ENCODE results near the gene SAXO1. TPM values are rescaled to one million over a fixed set of nuclear protein-coding genes. Genes with fewer than 3 reads are reported as not detected.

The SAXO1 gene
- total RNA-seq, 1 donor from 2014 or later = 0.03 TPM

DNA sequence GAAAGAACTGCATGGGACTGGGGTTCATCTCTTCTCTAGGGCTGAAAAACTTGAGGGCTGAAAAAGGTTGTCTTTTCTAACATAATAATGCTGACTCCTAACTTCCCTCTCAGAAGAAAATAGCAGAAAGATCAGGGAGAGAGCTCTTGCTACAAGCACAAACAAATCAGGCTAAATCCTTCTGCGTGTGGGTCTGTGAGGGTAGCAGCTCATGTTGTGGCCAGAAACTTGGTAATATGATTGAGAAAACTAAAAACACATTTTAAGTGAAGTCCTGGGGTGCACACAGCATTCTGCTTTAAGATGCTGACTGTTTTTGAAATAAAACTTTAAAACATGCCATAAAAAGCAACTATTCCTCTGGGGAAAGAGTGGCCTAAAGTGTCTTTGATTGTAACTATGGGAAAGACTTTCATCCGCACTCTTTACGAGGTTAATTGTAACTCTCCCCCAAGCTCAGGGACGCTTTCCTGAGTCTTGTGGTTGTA is 56.7 kb downstream of the SAXO1 start:
- no peaks in the 10 kb centered on the region for H3K9me3 ChIP-seq (replicated peaks)
- no peaks in the 10 kb centered on the region for H3K27me3 ChIP-seq (ENCODE audit: low read depth)
- DNase-seq = no peak
- no peaks in the 10 kb centered on the region for H3K36me3 ChIP-seq
- intact Hi-C loops (cut with micrococcal nuclease) = no loop called here
- TF ChIP-seq, protein P1, sequence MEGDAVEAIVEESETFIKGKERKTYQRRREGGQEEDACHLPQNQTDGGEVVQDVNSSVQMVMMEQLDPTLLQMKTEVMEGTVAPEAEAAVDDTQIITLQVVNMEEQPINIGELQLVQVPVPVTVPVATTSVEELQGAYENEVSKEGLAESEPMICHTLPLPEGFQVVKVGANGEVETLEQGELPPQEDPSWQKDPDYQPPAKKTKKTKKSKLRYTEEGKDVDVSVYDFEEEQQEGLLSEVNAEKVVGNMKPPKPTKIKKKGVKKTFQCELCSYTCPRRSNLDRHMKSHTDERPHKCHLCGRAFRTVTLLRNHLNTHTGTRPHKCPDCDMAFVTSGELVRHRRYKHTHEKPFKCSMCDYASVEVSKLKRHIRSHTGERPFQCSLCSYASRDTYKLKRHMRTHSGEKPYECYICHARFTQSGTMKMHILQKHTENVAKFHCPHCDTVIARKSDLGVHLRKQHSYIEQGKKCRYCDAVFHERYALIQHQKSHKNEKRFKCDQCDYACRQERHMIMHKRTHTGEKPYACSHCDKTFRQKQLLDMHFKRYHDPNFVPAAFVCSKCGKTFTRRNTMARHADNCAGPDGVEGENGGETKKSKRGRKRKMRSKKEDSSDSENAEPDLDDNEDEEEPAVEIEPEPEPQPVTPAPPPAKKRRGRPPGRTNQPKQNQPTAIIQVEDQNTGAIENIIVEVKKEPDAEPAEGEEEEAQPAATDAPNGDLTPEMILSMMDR (IDR thresholded peaks at IDR 0.05; ENCODE audit: borderline replicate concordance) = no peak
- peaks cover 25% of the 10 kb centered on the region for H3K4me1 ChIP-seq
- H3K4me3 ChIP-seq = peak overlapping the region; percentile 33
- no peak overlapping the region for H3K27ac ChIP-seq (replicated peaks)

GRCh38 chr9:18973348-18973747 is 59.7 kb downstream of the SAXO1 start:
- Histone ChIP-seq H3K36me3 (no peaks in the 10 kb centered on the region), H3K27ac (replicated peaks) (no peak overlapping the region), H3K27me3 (ENCODE audit: low read depth) (no peaks in the 10 kb centered on the region), H3K4me1 (peaks cover 35% of the 10 kb centered on the region), H3K4me3 (no peak overlapping the region), H3K9me3 (replicated peaks) (no peaks in the 10 kb centered on the region)
- TF ChIP-seq, protein P1 (IDR thresholded peaks at IDR 0.05; ENCODE audit: borderline replicate concordance) = no peak
- intact Hi-C loops (cut with micrococcal nuclease) = no loop called here
- no peak for DNase-seq

DNA sequence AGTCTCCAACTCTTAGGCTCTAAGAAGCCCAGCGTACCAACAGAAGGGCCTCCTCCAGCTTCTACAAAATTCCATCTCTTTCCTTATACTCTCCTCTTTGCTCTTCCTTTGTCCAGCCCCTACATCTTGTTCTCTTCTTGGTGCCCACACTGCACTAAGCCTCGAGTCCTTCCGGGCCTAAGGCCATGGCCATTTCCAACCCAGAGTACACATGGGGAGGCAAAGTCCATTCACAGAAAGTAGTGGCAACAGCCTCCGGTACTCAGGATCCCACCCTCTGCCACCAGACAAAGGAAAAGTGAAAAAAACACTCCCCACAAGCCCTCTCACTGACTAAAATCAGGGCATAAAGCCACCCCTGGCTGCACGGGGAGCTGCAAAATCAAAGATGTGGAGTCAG is 60.3 kb downstream of the SAXO1 start:
- intact Hi-C loops (cut with micrococcal nuclease) = no loop called here
- Histone ChIP-seq H3K27me3 (ENCODE audit: low read depth) (no peaks in the 10 kb centered on the region), H3K4me1 (peaks cover 35% of the 10 kb centered on the region), H3K36me3 (no peaks in the 10 kb centered on the region), H3K4me3 (no peak overlapping the region), H3K27ac (replicated peaks) (no peak overlapping the region), H3K9me3 (replicated peaks) (no peaks in the 10 kb centered on the region)
- no peak for DNase-seq
- TF ChIP-seq, protein P1 (IDR thresholded peaks at IDR 0.05; ENCODE audit: borderline replicate concordance) = no peak

GRCh38 chr9:18971909-18972308 is 61.1 kb downstream of the SAXO1 start:
- no peaks in the 10 kb centered on the region for H3K27me3 ChIP-seq (ENCODE audit: low read depth)
- H3K4me3 ChIP-seq = no peak overlapping the region
- no peak overlapping the region for H3K27ac ChIP-seq (replicated peaks)
- no peaks in the 10 kb centered on the region for H3K9me3 ChIP-seq (replicated peaks)
- intact Hi-C loops (cut with micrococcal nuclease) = no loop called here
- TF ChIP-seq, protein P1 (IDR thresholded peaks at IDR 0.05; ENCODE audit: borderline replicate concordance) = no peak
- DNase-seq = no peak
- H3K4me1 ChIP-seq = peaks cover 35% of the 10 kb centered on the region
- no peaks in the 10 kb centered on the region for H3K36me3 ChIP-seq

- no peak for DNase-seq
- peaks cover 35% of the 10 kb centered on the region for H3K4me1 ChIP-seq
- H3K27ac ChIP-seq (replicated peaks) = no peak overlapping the region
- H3K9me3 ChIP-seq (replicated peaks) = no peaks in the 10 kb centered on the region
- H3K27me3 ChIP-seq (ENCODE audit: low read depth) = no peaks in the 10 kb centered on the region
- intact Hi-C loops (cut with micrococcal nuclease) = no loop called here
- TF ChIP-seq, protein P1 (IDR thresholded peaks at IDR 0.05; ENCODE audit: borderline replicate concordance) = no peak
- H3K4me3 ChIP-seq = no peak overlapping the region
- H3K36me3 ChIP-seq = no peaks in the 10 kb centered on the region
These were observed 61.6 kb downstream of the SAXO1 start for GRCh38 chr9:18971404-18971803.
